GM19328 (cell line): ENCODE measurements around the gene TFPI.
"Not testable (repeated sequence)": the region's sequence is repeated elsewhere in the genome, so short reads cannot be mapped to it uniquely, and the experiment has no call there.

Source experiments
- ATAC-seq: cut with Tn5 transposase; IDR thresholded peaks from one replicate; pipeline ENCODE4 v1.9.1; 2021; ENCODE audit warnings: mild to moderate bottlenecking, moderate library complexity; ENCODE audit not compliant: unreplicated experiment

TFPI gene

DNA sequence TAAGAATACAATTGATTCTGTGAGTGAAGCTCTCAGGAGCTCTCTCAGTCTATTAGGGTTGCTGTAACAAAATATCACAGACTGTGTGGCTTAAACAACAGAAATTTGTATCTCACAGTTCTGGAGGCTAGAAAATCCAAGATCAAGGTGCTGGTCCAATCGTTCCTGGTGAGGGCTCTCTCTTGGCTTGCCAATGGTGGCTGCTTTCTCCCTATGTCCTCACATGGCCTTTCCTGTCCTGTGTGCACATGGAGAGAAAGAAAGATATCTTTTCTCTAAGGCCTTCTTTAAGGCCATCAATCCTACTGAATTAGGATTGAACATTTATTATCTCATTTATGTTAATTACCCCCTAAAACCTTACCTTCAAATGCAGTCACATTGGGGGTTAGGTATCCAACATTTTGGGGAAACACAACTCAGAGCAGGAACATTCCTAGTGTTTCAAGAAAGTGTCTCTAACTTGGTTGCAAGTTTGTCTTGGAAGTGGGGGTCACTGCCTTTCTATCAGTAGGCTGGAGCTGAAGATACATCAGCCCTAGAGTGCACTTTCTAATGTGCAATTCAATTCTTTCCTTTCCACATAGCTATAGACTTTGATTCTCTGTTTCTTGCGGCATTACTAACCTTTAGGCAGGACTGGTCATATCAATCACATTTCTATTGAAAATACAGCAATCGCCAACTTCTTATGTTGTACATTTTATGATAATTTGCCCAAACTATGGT lies 24.8 kb downstream of the TFPI start:
- ATAC-seq, result no peak

DNA sequence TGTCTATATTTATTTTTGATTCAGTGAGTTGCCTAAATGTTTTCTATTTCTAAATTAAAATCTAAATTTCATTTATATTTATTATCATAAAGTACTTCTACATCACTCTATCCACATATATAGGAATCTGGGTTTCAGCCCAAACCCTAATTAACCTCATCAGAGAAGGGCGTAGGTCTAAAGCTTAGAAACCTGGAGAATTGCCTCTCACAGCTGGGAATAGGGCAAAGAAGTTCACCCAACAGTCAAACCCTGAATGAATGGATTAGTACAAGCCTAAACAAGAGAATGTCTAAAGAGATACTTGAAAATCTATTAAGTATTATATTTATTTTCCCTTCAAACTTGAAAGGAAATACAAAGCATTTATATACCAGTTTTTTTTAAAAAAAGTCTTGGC lies 26.2 kb downstream of the TFPI start:
- no peak for ATAC-seq

DNA sequence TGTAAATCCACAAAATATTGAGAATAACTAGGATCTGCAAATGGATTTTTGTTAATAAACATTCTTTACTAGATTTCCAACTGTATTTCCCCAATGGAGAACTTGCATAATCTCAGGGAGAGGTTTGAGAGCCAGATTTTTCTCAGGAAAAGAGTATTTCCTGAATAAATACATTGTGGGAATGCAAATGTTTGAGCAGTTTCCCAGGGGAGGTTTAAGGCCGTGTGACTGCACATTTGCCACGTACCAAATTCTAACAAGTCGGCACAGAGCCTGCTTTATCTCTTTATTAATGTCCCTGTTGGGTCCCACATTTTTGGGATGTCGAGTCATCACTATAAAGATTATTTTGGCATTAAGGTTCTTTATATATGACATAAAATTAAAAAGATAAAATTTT lies 27.0 kb downstream of the TFPI start:
- no peak for ATAC-seq

DNA sequence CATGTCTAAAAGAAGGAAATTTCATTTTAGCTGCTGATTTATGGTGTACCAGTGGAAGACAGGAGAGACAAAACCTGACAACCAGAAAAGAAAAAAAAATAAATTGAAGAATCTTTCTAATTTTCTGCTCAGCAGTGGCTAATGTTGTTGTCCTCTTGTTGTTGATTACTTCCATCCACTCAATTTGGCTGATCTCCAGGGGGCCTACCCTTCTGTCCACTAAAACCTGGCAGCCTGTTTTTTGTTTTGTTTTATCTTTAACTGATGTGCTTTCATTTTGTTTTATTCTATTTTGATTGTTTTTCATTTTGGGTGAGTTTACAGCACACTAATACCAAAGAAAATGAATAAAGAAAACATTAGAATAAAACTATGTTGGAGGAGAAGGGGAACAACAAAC lies 27.4 kb downstream of the TFPI start:
- no peak for ATAC-seq

DNA sequence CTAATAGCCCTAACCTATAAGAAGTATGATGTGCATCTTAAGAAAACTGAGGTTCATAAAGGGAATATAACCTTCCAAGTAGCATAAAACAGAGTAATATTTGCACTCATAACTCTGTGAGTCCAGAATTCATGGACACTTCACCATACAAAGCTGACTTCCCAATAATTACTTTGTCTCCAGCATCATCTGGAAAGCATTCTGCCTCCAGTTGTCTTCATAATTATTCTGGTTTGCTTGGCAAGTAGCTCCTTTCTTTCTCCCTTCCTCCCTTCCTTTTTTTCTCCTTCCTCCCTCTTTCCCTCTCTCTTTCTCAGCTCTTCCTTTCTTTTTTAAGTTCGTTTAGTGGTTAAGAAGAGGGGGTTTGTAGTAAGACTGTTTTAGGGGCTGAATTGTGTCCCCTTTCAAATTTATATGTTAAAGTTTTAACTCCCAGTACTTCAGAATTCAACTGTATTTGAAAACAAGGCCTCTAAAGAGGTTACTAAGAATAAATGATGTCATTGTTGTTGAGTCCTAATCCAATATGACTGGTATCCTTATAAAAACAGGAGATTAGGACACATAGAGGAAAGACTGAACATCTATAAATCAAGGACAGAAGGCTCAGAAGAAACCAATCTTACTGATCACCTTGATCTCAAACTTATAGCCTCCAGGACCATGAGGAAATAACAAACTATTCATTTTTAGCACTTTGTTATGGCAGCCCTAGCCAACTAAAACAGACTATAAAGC lies 28.9 kb downstream of the TFPI start:
- ATAC-seq, result no peak

DNA sequence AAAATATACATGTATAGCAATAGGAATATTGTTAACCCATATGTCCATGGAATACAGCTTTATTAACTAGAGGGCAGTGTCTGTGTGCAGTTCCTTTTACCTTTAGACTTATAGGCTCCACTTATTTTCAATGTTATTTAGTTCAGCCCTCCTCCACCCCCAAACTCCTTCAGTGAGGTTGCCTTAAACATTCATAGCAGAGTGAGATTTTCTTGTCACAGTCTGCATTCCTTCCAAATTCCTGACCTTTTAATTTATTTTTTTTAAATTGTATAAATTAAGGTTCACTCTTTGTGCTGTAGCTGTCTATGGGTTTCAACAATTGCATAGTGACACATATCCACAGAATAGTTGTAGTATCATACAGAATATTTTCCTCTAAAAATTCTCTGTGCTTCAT lies 30.9 kb downstream of the TFPI start:
- no peak for ATAC-seq

DNA sequence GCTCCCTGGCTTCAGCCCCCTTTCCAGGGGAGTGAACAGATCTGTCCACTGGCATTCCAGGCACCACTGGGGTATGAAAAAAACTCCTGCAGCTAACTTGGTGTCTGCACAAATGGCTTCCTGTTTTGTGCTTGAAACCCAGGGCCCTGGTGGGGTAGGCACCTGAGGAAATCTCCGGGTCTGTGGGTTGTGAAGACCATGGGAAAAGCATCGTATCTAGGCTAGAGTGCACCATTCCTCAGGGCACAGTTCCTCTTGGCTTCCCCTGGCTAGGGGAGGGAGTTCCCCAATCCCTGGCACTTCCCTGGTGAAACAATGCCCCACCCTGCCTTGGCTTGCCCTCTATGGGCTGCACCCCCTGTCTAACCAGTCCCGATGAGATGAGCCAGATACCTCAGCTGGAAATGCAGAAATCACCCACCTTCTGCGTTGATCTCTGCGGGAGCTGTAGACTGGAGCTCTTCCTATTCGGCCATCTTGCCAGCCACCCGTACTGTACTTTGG lies 34.1 kb downstream of the TFPI start:
- ATAC-seq, result no peak

DNA sequence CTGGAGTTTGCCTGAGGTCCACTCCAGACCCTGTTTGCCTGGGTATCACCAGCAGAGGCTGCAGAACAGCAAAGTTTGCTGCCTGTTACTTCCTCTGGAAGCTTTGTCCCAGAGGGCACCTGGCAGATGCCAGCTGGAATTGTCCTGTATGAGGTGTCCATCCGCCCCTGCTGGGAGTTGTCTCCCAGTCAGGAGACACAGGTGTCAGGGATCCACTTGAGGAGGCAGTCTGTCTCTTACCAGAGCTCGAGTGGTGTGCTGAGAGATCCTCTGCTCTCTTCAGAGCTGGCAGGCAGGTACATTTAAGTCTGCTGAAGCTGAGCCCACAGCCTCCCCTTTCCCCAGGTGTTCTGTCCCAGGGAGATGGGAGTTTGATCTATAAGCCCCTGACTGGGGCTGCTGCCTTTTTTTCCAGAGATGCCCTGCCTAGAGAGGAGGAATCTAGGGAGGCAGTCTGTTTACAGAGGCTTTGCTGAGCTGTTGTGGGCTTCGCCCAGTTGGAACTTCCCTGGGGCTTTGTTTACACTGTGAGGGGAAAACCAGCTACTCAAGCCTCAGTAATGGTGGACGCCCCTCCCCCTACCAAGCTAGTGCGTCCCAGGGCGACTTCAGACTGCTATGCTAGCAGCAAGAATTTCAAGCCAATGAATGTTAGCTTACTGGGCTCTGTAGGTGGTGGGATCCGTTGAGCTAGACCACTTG lies 34.7 kb downstream of the TFPI start:
- no peak for ATAC-seq

DNA sequence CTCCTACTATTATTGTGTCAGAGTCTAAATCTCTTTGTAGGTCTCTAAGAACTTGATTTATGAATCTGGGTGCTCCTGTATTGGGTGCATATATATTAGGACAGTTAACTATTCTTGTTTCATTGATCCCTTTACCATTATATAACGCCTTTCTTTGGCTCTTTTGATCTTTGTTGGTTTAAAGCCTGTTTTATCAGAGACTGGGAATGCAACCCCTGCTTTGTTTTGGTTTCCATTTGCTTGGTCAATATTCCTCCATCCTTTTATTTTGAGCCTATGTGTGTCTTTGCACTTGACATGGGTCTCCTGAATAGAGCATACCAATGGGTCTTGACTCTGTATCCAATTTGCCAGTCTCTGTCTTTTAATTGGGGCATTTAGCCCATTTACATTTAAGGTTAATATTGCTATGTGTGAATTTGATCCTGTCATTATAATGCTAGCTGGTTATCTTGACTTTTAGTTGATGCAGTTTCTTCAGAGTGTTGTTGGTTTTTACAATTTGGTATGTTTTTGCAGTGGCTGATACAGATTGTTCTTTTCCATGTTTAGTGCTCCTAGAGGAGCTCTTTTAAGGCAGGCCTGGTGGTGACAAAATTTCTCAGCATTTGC lies 36.4 kb downstream of the TFPI start:
- not testable (repeated sequence) for ATAC-seq

DNA sequence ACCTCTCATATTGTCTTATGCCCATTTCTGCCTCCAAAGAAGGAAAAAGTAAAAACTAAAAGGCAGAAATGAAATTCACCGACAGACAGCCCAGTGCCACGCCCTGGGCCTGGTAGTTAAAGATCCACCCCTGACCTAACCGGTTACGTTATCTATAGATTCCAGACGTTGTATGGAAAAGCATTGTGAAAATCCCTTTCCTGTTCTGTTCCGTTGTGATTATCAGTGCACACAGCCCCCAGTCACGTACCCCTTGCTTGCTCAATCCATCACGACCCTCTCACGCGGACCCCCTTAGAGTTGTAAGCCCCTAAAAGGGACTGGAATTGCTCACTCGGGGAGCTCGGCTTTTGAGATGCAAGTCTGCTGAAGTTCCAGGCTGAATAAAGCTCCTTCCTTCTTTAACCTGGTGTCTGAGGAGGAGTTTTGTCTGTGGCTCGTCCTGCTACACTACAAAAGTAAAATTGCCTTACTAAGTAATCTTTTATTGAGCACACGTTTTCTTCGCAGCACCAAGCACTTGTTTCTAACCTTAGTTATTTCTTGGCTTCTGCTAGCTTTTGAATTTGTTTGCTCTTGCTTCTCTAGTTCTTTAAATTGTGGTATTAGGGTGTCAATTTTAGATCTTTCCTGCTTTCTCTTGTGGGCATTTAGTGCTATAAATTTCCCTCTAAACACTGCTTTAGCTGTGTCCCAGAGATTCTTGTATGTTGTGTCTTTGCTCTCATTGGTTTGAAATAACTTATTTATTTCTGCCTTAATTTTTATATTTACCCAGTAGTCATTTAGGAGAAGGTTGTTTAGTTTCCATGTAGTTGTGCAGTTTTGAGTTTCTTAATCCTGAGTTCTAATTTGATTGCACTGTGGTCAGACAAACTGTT lies 37.4 kb downstream of the TFPI start:
- not testable (repeated sequence) for ATAC-seq

DNA sequence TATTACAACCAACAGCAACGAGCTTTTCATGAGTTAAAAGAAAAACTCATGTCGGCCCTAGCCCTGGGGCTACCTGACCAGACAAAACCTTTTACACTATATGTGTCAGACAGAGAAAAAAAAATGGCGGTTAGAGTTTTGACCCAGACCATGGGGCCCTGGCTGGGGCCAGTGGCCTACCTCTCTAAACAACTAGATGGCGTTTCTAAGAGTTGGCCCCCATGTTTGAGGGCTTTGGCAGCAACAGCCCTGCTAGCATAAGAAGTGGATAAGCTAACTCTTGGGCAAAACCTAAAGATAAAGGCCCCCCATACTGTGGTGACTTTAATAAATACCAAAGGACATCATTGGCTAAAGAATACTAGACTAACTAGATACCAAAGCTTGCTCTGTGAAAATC lies 39.3 kb downstream of the TFPI start:
- no peak for ATAC-seq

DNA sequence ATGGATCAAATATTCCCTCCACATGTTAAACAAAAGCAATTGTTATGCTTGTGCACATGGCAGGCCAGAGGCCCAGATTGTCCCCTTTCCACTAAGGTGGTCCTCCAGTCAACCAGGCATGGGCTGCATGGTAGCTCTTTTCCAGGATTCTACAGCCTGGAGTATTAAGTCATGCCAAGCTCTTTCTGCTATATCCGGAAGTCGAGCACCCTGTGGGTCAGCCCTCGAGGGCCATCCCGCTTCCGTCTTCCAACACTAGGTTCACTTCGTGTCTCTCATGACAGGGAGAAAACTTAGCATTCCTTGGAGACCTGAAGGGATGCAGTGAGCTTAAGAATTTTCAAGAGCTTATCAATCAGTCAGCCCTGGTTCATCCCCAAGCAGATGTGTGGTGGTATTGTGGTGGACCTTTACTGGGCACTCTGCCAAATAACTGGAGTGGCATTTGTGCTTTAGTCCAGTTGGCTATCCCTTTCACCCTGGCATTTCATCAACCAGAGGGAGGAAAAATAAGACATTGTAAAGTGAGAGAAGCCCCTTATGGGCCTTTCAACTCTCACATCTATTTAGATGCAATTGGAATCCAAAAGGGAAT lies 39.9 kb downstream of the TFPI start:
- ATAC-seq, result not testable (repeated sequence)

DNA sequence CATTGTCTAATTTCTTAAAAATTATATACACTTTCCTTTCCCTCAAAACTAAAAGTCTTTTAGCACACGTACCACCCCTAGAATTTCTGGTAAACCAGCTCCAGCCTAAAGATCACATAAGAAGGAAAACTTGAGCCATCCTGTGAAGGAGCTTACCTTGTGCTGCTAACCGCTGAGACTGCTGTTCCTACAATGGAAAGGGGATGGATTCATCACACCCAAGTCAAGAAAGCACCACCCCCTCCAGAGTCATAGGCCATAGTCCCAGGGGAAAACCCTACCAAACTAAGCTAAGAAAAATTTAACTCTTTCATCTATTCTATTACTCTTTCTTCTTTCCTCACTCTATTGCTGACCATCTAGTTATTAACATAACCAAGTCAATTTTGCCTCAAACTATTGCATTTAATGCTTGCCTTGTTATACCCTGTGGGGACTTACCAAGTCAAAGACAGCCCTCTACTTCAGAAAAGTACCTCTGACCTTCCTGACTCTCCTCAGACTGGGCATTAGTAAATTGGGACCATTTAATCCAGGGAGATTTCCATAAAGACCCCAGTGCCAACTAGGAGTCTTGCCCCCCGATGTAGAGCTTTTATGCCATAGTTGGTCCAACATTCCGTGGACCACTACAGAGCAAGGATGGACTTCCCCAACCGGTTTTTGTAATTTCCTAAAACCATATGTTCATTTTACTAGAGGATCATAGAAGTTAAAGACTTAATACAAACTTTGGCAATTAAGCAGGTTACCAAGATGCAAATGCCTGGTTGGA lies 40.6 kb downstream of the TFPI start:
- not testable (repeated sequence) for ATAC-seq

DNA sequence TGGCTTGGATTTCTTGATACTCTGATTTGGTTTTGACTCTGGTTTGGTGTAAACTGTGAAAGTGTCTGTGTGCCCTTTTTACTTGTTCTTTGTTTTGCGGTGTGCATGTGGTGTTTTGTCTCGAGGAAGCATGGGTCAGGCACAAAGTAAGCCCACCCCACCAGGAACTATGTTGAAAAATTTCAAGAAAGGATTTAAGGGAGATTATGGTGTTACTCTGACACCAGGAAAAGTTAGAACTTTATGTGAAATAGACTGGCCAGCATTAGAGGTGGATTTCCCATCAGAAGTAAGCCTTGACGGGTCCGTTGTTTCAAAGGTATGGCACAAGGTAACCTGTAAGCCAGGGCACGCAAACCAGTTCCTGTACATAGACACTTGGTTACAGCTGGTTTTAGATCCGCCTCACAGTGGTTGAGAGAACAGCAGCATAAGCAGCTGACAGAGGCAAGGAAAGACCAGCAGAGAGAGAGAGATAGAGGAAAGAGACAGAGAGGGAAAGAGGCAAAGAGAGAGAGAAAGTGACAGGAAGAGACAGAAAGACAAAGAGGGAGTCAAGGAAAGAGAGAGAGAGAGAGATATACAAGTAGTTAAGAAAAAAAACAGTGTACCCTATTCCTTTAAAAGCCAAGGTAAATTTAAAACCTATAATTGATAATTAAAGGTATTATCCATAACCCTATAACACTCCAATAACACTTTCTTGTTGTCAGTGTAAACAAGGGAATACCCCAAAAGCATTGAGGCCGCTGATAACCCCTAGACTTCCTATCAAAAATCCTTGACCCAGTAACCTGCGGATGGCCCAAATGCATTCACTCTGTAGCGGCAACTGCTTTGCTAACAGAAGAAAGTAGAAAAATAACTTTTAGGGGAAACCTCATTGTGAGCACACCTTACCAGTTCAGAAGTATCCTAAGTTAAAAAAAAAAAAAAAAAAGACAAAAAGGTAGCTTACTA lies 42.6 kb downstream of the TFPI start:
- ATAC-seq, result no peak

DNA sequence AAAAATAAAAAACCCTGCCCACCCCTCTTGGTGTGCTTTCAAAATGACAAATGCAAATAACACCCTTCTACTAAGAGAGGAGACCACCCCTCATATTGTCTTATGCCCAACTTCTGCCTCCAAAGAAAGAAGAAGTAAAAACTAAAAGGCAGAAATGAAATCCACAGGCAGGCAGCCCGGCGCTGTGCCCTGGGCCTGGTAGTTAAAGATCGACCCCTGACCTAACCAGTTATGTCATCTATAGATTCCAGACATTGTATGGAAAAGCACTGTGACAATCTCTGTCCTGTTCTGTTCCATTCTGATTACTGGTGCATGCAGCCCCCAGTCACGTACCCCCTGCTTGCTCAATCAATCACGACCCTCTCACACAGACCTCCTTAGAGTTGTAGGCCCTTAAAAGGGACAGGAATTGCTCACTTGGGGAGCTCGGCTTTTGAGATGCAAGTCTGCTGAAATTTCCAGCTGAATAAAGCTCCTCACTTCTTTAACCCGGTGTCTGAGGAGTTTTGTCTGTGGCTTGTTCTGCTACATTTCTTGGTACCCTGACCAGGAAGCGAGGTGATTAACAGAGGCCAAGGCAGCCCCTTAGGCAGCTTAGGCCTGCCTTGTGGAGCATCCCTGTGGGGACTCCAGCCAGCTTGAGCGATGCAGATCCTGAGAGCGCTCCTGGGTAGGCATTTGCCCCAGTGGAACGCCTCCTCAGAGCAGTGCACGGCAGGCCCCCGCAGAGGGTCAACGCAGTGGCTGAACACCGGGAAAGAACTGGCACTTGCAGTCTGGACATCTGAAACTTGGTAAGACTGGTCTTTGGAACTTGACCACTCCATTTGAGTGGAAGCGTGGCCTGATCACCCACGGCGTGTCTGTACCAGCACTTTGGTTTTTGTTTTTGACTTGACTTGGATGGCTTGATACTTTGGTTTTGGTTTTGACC lies 43.5 kb downstream of the TFPI start:
- not testable (repeated sequence) for ATAC-seq

DNA sequence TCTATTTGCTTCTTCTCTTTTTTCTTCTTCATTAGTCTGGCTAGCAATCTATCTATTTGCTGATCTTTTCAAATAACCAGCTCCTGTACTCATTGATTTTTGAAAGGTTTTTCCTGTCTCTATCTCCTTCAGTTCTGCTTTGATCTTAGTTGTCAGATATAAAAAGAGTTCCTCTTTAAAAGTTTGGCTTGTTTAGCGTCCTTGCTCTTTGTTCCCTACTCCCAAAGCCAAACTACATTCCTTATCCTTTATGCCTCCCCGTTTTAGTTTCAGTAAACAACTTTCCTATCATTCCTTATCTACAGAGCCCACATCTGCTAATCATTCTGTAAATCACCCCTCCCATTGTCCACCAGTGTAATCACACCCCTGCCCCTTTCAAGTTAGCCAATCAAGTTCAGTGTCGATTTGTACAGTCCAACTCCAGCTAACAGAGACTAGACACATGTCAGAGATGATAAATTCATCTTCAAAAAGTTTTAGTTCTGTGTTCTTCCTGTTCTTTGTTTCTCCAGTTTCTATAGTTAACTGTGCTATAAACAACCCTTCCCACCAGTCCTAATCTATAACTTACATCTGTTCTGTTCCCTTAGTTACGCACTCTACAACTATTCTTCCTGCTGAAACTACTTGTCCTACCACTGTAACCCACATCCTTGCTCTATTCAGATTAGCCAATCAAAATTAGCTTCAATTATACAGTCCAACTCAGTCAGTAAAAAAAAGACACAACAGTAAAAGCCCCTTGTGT lies 44.4 kb downstream of the TFPI start:
- ATAC-seq, result no peak
